H1 (cell line): ENCODE measurements around the gene CYRIA. TPM values are rescaled to one million over a fixed set of nuclear protein-coding genes. Genes with fewer than 3 reads are reported as not detected.

ENCODE experiments used
- BCL11A ChIP-seq, 2 experiments: IDR thresholded peaks; one replicate each; pipeline ENCODE4 v1.6.1; 2011; ENCODE audit warnings: low read depth in 2 of 2, low read length in 2 of 2, mild to moderate bottlenecking in 2 of 2
- GTF2F1 ChIP-seq: IDR thresholded peaks from 2 replicates; pipeline ENCODE4 v1.6.1; 2012; ENCODE audit warnings: low read depth, low read length, improper control_type of control experiment, borderline replicate concordance
- JUN ChIP-seq: IDR thresholded peaks from 2 replicates; pipeline ENCODE4 v1.6.1; 2011; ENCODE audit warnings: low read depth, mild to moderate bottlenecking, improper control_type of control experiment, low read length
- JUND ChIP-seq: IDR thresholded peaks from 2 replicates; pipeline ENCODE4 v1.6.1; 2011; ENCODE audit warnings: mild to moderate bottlenecking, improper control_type of control experiment, low read length
- NRF1 ChIP-seq: IDR thresholded peaks from 2 replicates; pipeline ENCODE4 v1.6.1; 2011; ENCODE audit warnings: mild to moderate bottlenecking, low read depth, low read length, improper control_type of control experiment
- RXRA ChIP-seq: IDR thresholded peaks from 2 replicates; pipeline ENCODE4 v1.6.1; 2011; ENCODE audit warnings: low read depth, mild to moderate bottlenecking, low read length, moderate library complexity; ENCODE audit not compliant: insufficient read depth
- SP2 ChIP-seq: IDR thresholded peaks from 2 replicates; pipeline ENCODE4 v1.6.1; 2012; ENCODE audit warnings: mild to moderate bottlenecking, low read length, inconsistent platforms
- SP4 ChIP-seq: IDR thresholded peaks from 2 replicates; pipeline ENCODE4 v1.6.1; 2012; ENCODE audit warnings: low read length, inconsistent platforms
- SUZ12 ChIP-seq: fragments of 200-600 bp; sonication (generic); IDR thresholded peaks from 2 replicates; pipeline ENCODE4 v1.6.1; 2012; ENCODE audit warnings: mild to moderate bottlenecking, inconsistent platforms, low read length, moderate library complexity, mixed read lengths
- YY1 ChIP-seq: IDR thresholded peaks from 2 replicates; pipeline ENCODE4 v1.6.1; 2011; ENCODE audit warnings: low read depth, mild to moderate bottlenecking, low read length
- polyA plus RNA-seq, 7 experiments: library from polyadenylated mRNA; depleted of rRNA in 3 of 7; stranded (reverse) in 5 of 7; unstranded in 2 of 7; fragments of >200 nt in 5 of 7; fragments of 200-250 nt in 2 of 7; gene quantifications; 1 replicate in 5 of 7; 2 replicates in 1 of 7; 4 replicates in 1 of 7; pipeline versions ENCODE4 v1.2.1 to v1.2.3, GENCODE V29; 2011 to 2013; ENCODE audit warnings: missing spikeins in 2 of 7, mixed read lengths in 2 of 7
- total RNA-seq: library from RNA; stranded (reverse); fragmentation: NEBNext Ultra II Directional; extraction: Animal tissue kit (Norgen Biotek cat#: 25700); gene quantifications from 2 replicates; pipeline ENCODE4 v1.2.1, GENCODE V29; 2021

Gene CYRIA
- total and polyA plus RNA-seq, 2 of the 8 experiments (the other 6 are each of a cell fraction or from before 2014, with no cell fraction given): 1.5 to 9.8 TPM

GRCh38 chr2:16641509-16641908 lies 24.1 kb downstream of the CYRIA start (continued):
- TF ChIP-seq YY1 (no peak), SP2 (no peak), NRF1 (no peak), SP4 (no peak), JUND (no peak), GTF2F1 (no peak), BCL11A (IDR thresholded peaks at IDR 0.05; ENCODE audit: low read depth in 2 of 2, low read length in 2 of 2) (no peak), SUZ12 (no peak), RXRA (no peak), JUN (no peak)
